Memory B cell (primary cell): ENCODE data around the gene RSBN1L.
A peak's percentile ranks its signal among the peaks of the same experiment; 100 is the strongest.

Source experiments
- ATAC-seq: fragments of 150-1000 bp; cut with Tn5 transposase; 2 replicates; pipeline ENCODE4 v1.10.0; 2021; ENCODE audit warnings: low read depth, mild to moderate bottlenecking, moderate library complexity
- DNase-seq, 2 donors: peaks; one replicate each; pipeline ENCODE4 v3.0.0; 2022; ENCODE audit warnings: low spot score in 2 of 2
- H3K27ac Mint-ChIP-seq: one replicate; pipeline ENCODE4 v1.8.0; 2022; ENCODE audit warnings: mild to moderate bottlenecking, moderate library complexity, mixed read lengths
- H3K27me3 Mint-ChIP-seq: one replicate; pipeline ENCODE4 v1.8.0; 2022; ENCODE audit warnings: mixed read lengths
- H3K36me3 Mint-ChIP-seq: one replicate; pipeline ENCODE4 v1.8.0; 2022; ENCODE audit warnings: mild to moderate bottlenecking, mixed read lengths
- H3K4me1 Mint-ChIP-seq: one replicate; pipeline ENCODE4 v1.8.0; 2022; ENCODE audit warnings: mixed read lengths
- H3K4me3 Mint-ChIP-seq: one replicate; pipeline ENCODE4 v1.8.0; 2022; ENCODE audit warnings: mild to moderate bottlenecking, moderate library complexity, mixed read lengths
- H3K9me3 Mint-ChIP-seq: one replicate; pipeline ENCODE4 v1.8.0; 2022; ENCODE audit warnings: mixed read lengths

RSBN1L gene

GRCh38 chr7:77752016-77752415 is 55.8 kb downstream of the RSBN1L start:
- no peaks in the 10 kb centered on the region for H3K9me3 Mint-ChIP-seq
- no peak overlapping the region for H3K4me3 Mint-ChIP-seq
- ATAC-seq (no peak), DNase-seq (no peak)
- no peaks in the 10 kb centered on the region for H3K27me3 Mint-ChIP-seq
- peaks cover 14% of the 10 kb centered on the region for H3K36me3 Mint-ChIP-seq
- H3K27ac Mint-ChIP-seq: peak overlapping the region; percentile 45
- H3K4me1 Mint-ChIP-seq: peaks cover 8% of the 10 kb centered on the region

DNA sequence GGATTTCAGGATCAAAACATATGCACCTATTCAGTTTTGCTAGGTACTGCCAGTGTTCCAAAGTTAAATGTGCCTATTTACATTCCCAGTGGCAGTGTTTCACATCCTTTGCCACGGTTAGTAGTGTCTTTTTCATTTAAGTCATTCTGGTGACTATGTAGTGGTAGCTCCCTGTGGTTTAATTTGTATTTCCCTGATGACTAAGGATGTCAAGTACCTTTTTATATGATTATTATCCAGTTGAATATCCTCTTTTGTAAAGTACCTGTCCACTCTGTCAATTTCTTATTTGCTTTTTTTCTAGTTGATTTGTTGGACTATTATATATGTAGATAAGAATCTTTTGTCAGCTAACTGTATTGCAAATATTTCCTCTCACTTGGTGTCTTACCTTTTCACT is 56.9 kb downstream of the RSBN1L start:
- ATAC-seq (no peak), DNase-seq (no peak)
- Mint-ChIP-seq H3K4me1 (peaks cover 11% of the 10 kb centered on the region), H3K9me3 (no peaks in the 10 kb centered on the region), H3K27ac (peak overlapping the region; percentile 83), H3K36me3 (peaks cover 14% of the 10 kb centered on the region), H3K4me3 (no peak overlapping the region), H3K27me3 (no peaks in the 10 kb centered on the region)

- H3K4me1 Mint-ChIP-seq: peaks cover 15% of the 10 kb centered on the region
Measured at GRCh38 chr7:77757589-77757988, 61.3 kb downstream of the RSBN1L start.

DNA sequence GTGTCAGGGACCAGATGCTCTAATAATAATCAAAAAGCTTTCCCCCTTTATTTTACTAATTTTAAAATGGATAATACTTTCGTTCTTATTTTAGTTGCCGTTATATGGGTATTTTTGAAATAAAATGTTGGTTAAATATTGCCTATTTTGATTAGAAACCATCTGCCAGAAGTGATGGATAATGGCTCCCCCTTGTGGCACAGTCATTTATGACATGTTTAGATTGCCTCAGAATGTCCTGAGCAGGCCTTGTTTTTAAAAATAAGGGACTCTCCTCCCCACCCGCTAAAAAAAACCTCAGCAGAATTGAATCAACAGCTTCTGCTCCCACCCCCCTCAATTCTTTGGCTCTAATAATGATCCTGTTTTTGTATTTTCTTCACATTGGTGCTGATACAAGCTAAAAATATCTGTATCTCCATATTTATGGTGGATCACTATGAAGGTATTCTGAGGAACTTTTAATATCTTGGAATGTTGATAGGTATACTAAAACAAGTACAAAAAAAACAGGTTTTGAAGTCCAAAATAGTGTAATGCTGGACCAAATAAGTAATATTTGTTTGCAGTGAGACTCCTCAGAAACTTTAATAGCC is 63.1 kb downstream of the RSBN1L start:
- Mint-ChIP-seq H3K9me3 (no peaks in the 10 kb centered on the region), H3K27me3 (no peaks in the 10 kb centered on the region), H3K27ac (no peak overlapping the region), H3K4me3 (no peak overlapping the region), H3K4me1 (peaks cover 17% of the 10 kb centered on the region), H3K36me3 (peaks cover 2% of the 10 kb centered on the region)
- ATAC-seq (peak; percentile 64), DNase-seq (peak; percentile 74 to 79)

More at GRCh38 chr7:77757589-77757988, 61.3 kb downstream of the RSBN1L start:
- peaks cover 3% of the 10 kb centered on the region for H3K36me3 Mint-ChIP-seq
- no peaks in the 10 kb centered on the region for H3K27me3 Mint-ChIP-seq
- no peaks in the 10 kb centered on the region for H3K9me3 Mint-ChIP-seq
- DNase-seq (no peak), ATAC-seq (peak; percentile 91)
- H3K27ac Mint-ChIP-seq: peak overlapping the region; percentile 67
- H3K4me3 Mint-ChIP-seq: no peak overlapping the region

- H3K27me3 Mint-ChIP-seq: no peaks in the 10 kb centered on the region
- H3K9me3 Mint-ChIP-seq: no peaks in the 10 kb centered on the region
- peaks cover 20% of the 10 kb centered on the region for H3K4me1 Mint-ChIP-seq
- no peak for DNase-seq
- no peak overlapping the region for H3K4me3 Mint-ChIP-seq
- ATAC-seq: no peak
- peaks cover 7% of the 10 kb centered on the region for H3K36me3 Mint-ChIP-seq
- H3K27ac Mint-ChIP-seq: no peak overlapping the region
Measured at GRCh38 chr7:77760809-77761453, 64.7 kb downstream of the RSBN1L start.

DNA sequence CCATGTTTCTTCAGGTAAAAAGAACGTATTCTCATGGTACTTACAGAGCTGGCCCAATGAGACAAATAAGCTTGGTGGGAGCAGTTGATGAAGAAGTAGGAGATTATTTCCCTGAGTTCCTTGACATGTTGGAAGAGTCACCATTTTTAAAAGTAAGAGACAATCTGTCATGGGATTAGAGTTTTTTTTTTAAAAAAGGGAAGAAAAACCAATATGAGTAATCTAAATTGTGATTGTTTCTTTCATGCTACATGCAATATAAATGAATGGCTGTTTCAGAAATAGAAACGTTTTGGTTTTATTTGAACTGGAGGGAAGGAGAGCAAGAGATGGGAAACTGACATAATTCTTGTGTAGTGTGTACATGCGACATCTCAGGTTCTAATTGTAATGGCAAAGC is 69.2 kb downstream of the RSBN1L start:
- Mint-ChIP-seq H3K9me3 (no peaks in the 10 kb centered on the region), H3K27ac (no peak overlapping the region), H3K4me3 (no peak overlapping the region), H3K4me1 (peaks cover 17% of the 10 kb centered on the region), H3K36me3 (peaks cover 19% of the 10 kb centered on the region), H3K27me3 (no peaks in the 10 kb centered on the region)
- DNase-seq (no peak), ATAC-seq (no peak)

DNA sequence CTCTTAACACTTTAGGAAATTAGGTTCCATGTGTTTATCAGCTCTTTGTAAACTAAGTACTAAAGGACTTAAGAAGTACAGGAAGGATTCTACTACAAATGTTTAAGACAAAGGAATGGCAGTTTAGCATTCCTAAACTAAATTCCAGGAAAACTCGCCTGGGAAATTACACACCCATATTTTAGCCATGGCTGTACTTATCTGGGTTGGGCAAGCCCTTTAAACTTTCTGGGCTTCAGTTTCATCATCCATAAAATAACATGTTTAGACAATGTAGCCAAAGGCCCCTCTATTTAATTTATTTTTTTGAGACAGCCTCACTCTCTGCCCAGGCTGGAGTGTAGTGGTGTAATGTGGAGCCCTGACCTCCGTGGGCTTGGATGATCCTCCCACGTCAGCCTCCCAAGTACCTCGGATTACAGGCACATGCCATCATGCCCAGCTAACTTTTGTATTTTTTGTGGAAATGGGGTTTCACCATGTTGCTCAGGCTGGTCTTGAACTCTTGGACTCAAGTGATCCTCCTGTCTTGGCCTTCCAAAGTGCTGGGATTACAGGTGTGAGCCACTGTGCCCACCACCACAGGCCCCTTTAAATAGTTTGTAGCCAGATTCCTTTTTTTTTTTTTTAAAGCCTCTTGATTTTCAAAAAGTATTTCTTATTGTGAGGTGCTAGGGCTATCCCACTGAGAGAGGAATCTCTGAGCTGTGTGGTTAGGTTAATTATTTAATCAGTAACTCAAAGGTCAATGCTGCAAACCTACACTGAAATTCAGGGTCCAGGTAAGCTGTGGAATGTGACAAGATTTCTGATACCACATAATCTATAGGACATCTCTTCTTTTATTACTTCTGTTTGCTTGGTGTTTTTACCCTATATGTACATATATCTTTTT is 69.9 kb downstream of the RSBN1L start:
- H3K36me3 Mint-ChIP-seq: peaks cover 22% of the 10 kb centered on the region

GRCh38 chr7:77766801-77767605 is 70.7 kb downstream of the RSBN1L start:
- Mint-ChIP-seq H3K4me1 (peaks cover 13% of the 10 kb centered on the region), H3K27ac (peak overlapping the region; percentile 54), H3K4me3 (no peak overlapping the region), H3K36me3 (peaks cover 22% of the 10 kb centered on the region), H3K27me3 (no peaks in the 10 kb centered on the region), H3K9me3 (no peaks in the 10 kb centered on the region)
- ATAC-seq (no peak), DNase-seq (no peak)

More for the DNA sequence above, 69.9 kb downstream of the RSBN1L start:
- H3K9me3 Mint-ChIP-seq: no peaks in the 10 kb centered on the region
- no peak overlapping the region for H3K27ac Mint-ChIP-seq
- ATAC-seq (no peak), DNase-seq (no peak)
- no peaks in the 10 kb centered on the region for H3K27me3 Mint-ChIP-seq
- H3K4me1 Mint-ChIP-seq: peaks cover 15% of the 10 kb centered on the region
- H3K4me3 Mint-ChIP-seq: no peak overlapping the region

- Mint-ChIP-seq H3K27ac (no peak overlapping the region), H3K36me3 (peaks cover 37% of the 10 kb centered on the region), H3K27me3 (no peaks in the 10 kb centered on the region), H3K4me1 (peaks cover 10% of the 10 kb centered on the region), H3K9me3 (no peaks in the 10 kb centered on the region), H3K4me3 (no peak overlapping the region)
- ATAC-seq: no peak
- no peak for DNase-seq
Measured at GRCh38 chr7:77770316-77770715, 74.1 kb downstream of the RSBN1L start.

DNA sequence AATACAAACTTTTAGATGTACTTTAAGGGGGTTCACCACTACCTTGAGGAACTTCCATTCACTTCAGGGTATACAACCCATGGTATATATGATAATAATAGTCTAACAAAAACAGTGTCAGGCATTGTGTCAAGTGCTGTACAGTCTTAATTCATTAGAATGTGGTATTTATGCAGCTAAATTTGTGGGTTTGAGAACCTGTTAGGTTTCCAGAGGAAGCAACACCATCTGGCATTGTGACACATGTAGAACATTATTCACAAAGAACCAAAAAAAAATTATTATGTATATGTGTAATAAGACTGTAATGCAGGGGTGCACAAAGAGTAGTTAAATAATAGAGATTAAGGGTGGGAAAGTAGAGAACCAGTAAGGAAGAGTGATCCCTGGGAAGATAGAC is 75.6 kb downstream of the RSBN1L start:
- H3K27me3 Mint-ChIP-seq: no peaks in the 10 kb centered on the region
- H3K27ac Mint-ChIP-seq: no peak overlapping the region
- H3K36me3 Mint-ChIP-seq: peaks cover 44% of the 10 kb centered on the region
- H3K4me3 Mint-ChIP-seq: no peak overlapping the region
- peaks cover 4% of the 10 kb centered on the region for H3K4me1 Mint-ChIP-seq
- no peak for DNase-seq
- peaks cover 4% of the 10 kb centered on the region for H3K9me3 Mint-ChIP-seq
- no peak for ATAC-seq

DNA sequence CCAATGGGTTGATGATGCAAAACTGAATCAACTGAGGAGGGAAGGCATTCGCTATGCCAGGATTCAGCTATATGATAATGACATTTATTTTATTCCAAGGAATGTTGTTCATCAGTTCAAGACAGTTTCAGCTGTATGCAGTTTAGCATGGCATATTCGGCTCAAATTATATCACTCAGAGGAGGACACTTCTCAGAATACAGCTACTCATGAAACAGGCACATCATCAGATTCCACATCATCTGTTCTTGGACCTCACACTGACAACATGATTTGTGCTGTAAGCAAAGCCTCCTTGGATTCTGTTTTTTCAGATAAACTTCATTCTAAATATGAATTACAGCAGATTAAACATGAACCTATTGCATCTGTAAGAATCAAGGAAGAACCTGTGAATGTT is 82.3 kb downstream of the RSBN1L start:
- DNase-seq (no peak), ATAC-seq (no peak)
- H3K36me3 Mint-ChIP-seq: peaks cover 33% of the 10 kb centered on the region
- H3K4me3 Mint-ChIP-seq: no peak overlapping the region
- H3K9me3 Mint-ChIP-seq: peaks cover 4% of the 10 kb centered on the region
- no peak overlapping the region for H3K27ac Mint-ChIP-seq
- H3K27me3 Mint-ChIP-seq: no peaks in the 10 kb centered on the region
- H3K4me1 Mint-ChIP-seq: no peaks in the 10 kb centered on the region

- Mint-ChIP-seq H3K9me3 (no peaks in the 10 kb centered on the region), H3K4me1 (peaks cover 3% of the 10 kb centered on the region)
Measured at GRCh38 chr7:77782383-77782782, 86.1 kb downstream of the RSBN1L start.

GRCh38 chr7:77783111-77783510 is 86.9 kb downstream of the RSBN1L start:
- DNase-seq: no peak
- peaks cover 18% of the 10 kb centered on the region for H3K36me3 Mint-ChIP-seq
- no peak overlapping the region for H3K4me3 Mint-ChIP-seq
- H3K27me3 Mint-ChIP-seq: no peaks in the 10 kb centered on the region
- no peaks in the 10 kb centered on the region for H3K9me3 Mint-ChIP-seq
- H3K27ac Mint-ChIP-seq: no peak overlapping the region
- ATAC-seq: no peak
- H3K4me1 Mint-ChIP-seq: peaks cover 3% of the 10 kb centered on the region

More at GRCh38 chr7:77782383-77782782, 86.1 kb downstream of the RSBN1L start:
- no peak overlapping the region for H3K27ac Mint-ChIP-seq
- ATAC-seq (no peak), DNase-seq (no peak)
- H3K36me3 Mint-ChIP-seq: peaks cover 18% of the 10 kb centered on the region
- no peak overlapping the region for H3K4me3 Mint-ChIP-seq
- H3K27me3 Mint-ChIP-seq: no peaks in the 10 kb centered on the region
